H1 (cell line): Measurements from ENCODE around the gene NOLC1. TPM values are rescaled to one million over a fixed set of nuclear protein-coding genes. Genes with fewer than 3 reads are reported as not detected.
A peak's percentile ranks its signal among the peaks of the same experiment; 100 is the strongest.

ENCODE experiments used
- CTCF ChIA-PET: fragments of 300-600 bp; sonication (Branson Sonifier 250); formaldehyde crosslinking; loops from one replicate; lab custom pipeline; 2021; ENCODE audit not compliant: partially characterized antibody; lab: Charles Lee
- POLR2A ChIA-PET: fragments of 300-600 bp; sonication (Branson Sonifier 250); formaldehyde crosslinking; loops from one replicate; lab custom pipeline; 2021; ENCODE audit warnings: inconsistent platforms; ENCODE audit not compliant: partially characterized antibody; lab: Charles Lee
- DNase-seq, 2 experiments: peaks; one replicate each; pipeline versions ENCODE4 v3.0.0 to v3.0.0-alpha.2; 2010 to 2022; ENCODE audit warnings: low spot score in 2 of 2, low read depth in 1 of 2, mixed read lengths in 1 of 2
- FAIRE-seq: peaks from 2 replicates; lab custom pipeline; 2011; peaks lifted over from hg19 to GRCh38; lab: Jason Lieb, UNC
- H2AFZ ChIP-seq: 2 replicates; pipeline ENCODE4 v1.8.1; 2012; ENCODE audit warnings: low read length, inconsistent platforms
- H2AK5ac ChIP-seq: 2 replicates; pipeline ENCODE4 v1.6.1; 2013; ENCODE audit warnings: low read depth, low read length
- H2BK120ac ChIP-seq: replicated peaks from 2 replicates; pipeline ENCODE3; 2013; ENCODE audit warnings: low read depth, low read length, inconsistent platforms
- H2BK12ac ChIP-seq: 2 replicates; pipeline ENCODE4 v1.6.1; 2013; ENCODE audit warnings: low read depth, low read length
- H2BK15ac ChIP-seq: 2 replicates; pipeline ENCODE4 v1.6.1; 2013; ENCODE audit warnings: low read length
- H2BK20ac ChIP-seq: 2 replicates; pipeline ENCODE4 v1.6.1; 2013; ENCODE audit warnings: low read length
- H2BK5ac ChIP-seq: 2 replicates; pipeline ENCODE4 v1.6.1; 2013; ENCODE audit warnings: low read depth, low read length
- H3K14ac ChIP-seq: 2 replicates; pipeline ENCODE4 v1.6.1; 2013; ENCODE audit warnings: inconsistent platforms; ENCODE audit not compliant: insufficient read length
- H3K18ac ChIP-seq: 2 replicates; pipeline ENCODE4 v1.6.1; 2013; ENCODE audit warnings: low read length; ENCODE audit errors: extremely low read depth
- H3K23ac ChIP-seq: 2 replicates; pipeline ENCODE4 v1.6.1; 2013; ENCODE audit warnings: inconsistent platforms; ENCODE audit not compliant: insufficient read length
- H3K23me2 ChIP-seq: 2 replicates; pipeline ENCODE4 v1.6.1; 2013; ENCODE audit warnings: low read depth, low read length
- H3K27ac ChIP-seq: 2 replicates; pipeline ENCODE4 v1.6.1; 2011; ENCODE audit warnings: low read depth, low read length, inconsistent platforms
- H3K27me3 ChIP-seq, 4 experiments: replicated peaks in 1 of 4; 1 replicate in 1 of 4; 2 replicates in 3 of 4; pipeline versions ENCODE4 v1.6.1 to v1.8.1; 2011 to 2013; ENCODE audit warnings: low read length in 3 of 4, mild to moderate bottlenecking in 3 of 4, inconsistent platforms in 2 of 4, mixed read lengths in 2 of 4, moderate library complexity in 1 of 4; ENCODE audit not compliant: control insufficient read depth in 3 of 4, insufficient read depth in 3 of 4; ENCODE audit errors: extremely low read depth in 1 of 4
- H3K36me3 ChIP-seq, 4 experiments: 2 replicates each; pipeline versions ENCODE4 v1.6.1 to v1.8.1; 2011 to 2013; ENCODE audit warnings: mild to moderate bottlenecking in 4 of 4, low read length in 3 of 4, moderate library complexity in 2 of 4, control low read depth in 1 of 4, inconsistent platforms in 1 of 4; ENCODE audit not compliant: insufficient read depth in 4 of 4, control insufficient read depth in 2 of 4
- H3K4ac ChIP-seq: replicated peaks from 2 replicates; pipeline ENCODE3; 2013; ENCODE audit warnings: low read length, low read depth, mixed read lengths, inconsistent platforms; ENCODE audit not compliant: insufficient read length
- H3K4me1 ChIP-seq, 4 experiments: replicated peaks in 1 of 4; 1 replicate in 1 of 4; 2 replicates in 3 of 4; pipeline versions ENCODE4 v1.6.1 to v1.8.1; 2011 to 2013; ENCODE audit warnings: low read length in 3 of 4, inconsistent platforms in 2 of 4, mixed read lengths in 1 of 4; ENCODE audit not compliant: insufficient read depth in 4 of 4, control insufficient read depth in 3 of 4
- H3K4me2 ChIP-seq, 2 experiments: 2 replicates each; pipeline versions ENCODE4 v1.6.1 to v1.8.1; 2011 to 2013; ENCODE audit warnings: low read depth in 2 of 2, low read length in 2 of 2, control low read depth in 1 of 2, inconsistent platforms in 1 of 2, mild to moderate bottlenecking in 1 of 2; ENCODE audit not compliant: insufficient read depth in 1 of 2
- H3K4me3 ChIP-seq, 4 experiments: fragments of 200-600, 300-600 bp in 1 of 4; sonication (generic), shearing (Covaris generic), sonication (Bioruptor Twin) in 1 of 4; 2 replicates each; pipeline versions ENCODE4 v1.5.1 to v1.8.1; 2011 to 2016; ENCODE audit warnings: low read length in 4 of 4, low read depth in 3 of 4, control low read depth in 2 of 4, inconsistent platforms in 2 of 4, mild to moderate bottlenecking in 2 of 4, mixed read lengths in 1 of 4, moderate library complexity in 1 of 4; ENCODE audit not compliant: insufficient read depth in 2 of 4; ENCODE audit errors: extremely low read depth in 1 of 4
- H3K56ac ChIP-seq: replicated peaks from 2 replicates; pipeline ENCODE3; 2013; ENCODE audit warnings: low read depth, mild to moderate bottlenecking, mixed read lengths, low read length, inconsistent platforms; ENCODE audit not compliant: insufficient read length
- H3K79me1 ChIP-seq: 2 replicates; pipeline ENCODE4 v1.6.1; 2013; ENCODE audit warnings: low read depth, low read length, control low read depth
- H3K79me2 ChIP-seq, 2 experiments: 2 replicates each; pipeline versions ENCODE4 v1.6.1 to v1.8.1; 2012 to 2013; ENCODE audit warnings: low read length in 2 of 2, mild to moderate bottlenecking in 2 of 2, inconsistent platforms in 1 of 2; ENCODE audit not compliant: insufficient read depth in 2 of 2, control insufficient read depth in 1 of 2
- H3K9ac ChIP-seq, 4 experiments: replicated peaks in 1 of 4; 1 replicate in 1 of 4; 2 replicates in 3 of 4; pipeline versions ENCODE4 v1.6.1 to v1.8.1; 2011 to 2013; ENCODE audit warnings: low read depth in 3 of 4, low read length in 3 of 4, control low read depth in 2 of 4, mild to moderate bottlenecking in 2 of 4, moderate library complexity in 2 of 4, inconsistent platforms in 1 of 4; ENCODE audit errors: extremely low read depth in 1 of 4
- H3K9me3 ChIP-seq, 2 experiments: 2 replicates each; pipeline versions ENCODE4 v1.6.1 to v1.8.1; 2012 to 2013; ENCODE audit warnings: mild to moderate bottlenecking in 2 of 2, moderate library complexity in 2 of 2, control low read depth in 1 of 2, inconsistent platforms in 1 of 2, low read depth in 1 of 2, low read length in 1 of 2, mixed read lengths in 1 of 2; ENCODE audit not compliant: insufficient read depth in 2 of 2
- H4K20me1 ChIP-seq, 2 experiments: replicated peaks in 1 of 2; 2 replicates each; pipeline versions ENCODE3 to v1.8.1; 2011 to 2013; ENCODE audit warnings: inconsistent platforms in 2 of 2, low read length in 2 of 2, mild to moderate bottlenecking in 1 of 2; ENCODE audit not compliant: insufficient read depth in 2 of 2, control insufficient read depth in 1 of 2
- H4K5ac ChIP-seq: 2 replicates; pipeline ENCODE4 v1.6.1; 2013; ENCODE audit warnings: low read length, low read depth, mixed read lengths, inconsistent platforms; ENCODE audit not compliant: insufficient read length
- H4K8ac ChIP-seq: 2 replicates; pipeline ENCODE4 v1.8.0; 2013; ENCODE audit warnings: mild to moderate bottlenecking, moderate library complexity, low read length, inconsistent platforms; ENCODE audit not compliant: insufficient read depth; ENCODE audit errors: extremely low read depth
- H4K91ac ChIP-seq: replicated peaks from 2 replicates; pipeline ENCODE3; 2013; ENCODE audit warnings: low read length, mixed read lengths, inconsistent platforms; ENCODE audit not compliant: insufficient read length
- BCL11A ChIP-seq, 2 experiments: IDR thresholded peaks; one replicate each; pipeline ENCODE4 v1.6.1; 2011; ENCODE audit warnings: low read depth in 2 of 2, low read length in 2 of 2, mild to moderate bottlenecking in 2 of 2
- CEBPB ChIP-seq: IDR thresholded peaks from 2 replicates; pipeline ENCODE4 v1.6.1; 2012; ENCODE audit warnings: low read depth, low read length
- HDAC2 ChIP-seq, 2 experiments: fragments of 300-600 bp in 1 of 2; sonication (generic) in 1 of 2; IDR thresholded peaks; 2 replicates each; pipeline ENCODE4 v1.6.1; 2011 to 2012; ENCODE audit warnings: low read depth in 2 of 2, low read length in 2 of 2, mild to moderate bottlenecking in 2 of 2, moderate library complexity in 2 of 2, borderline replicate concordance in 1 of 2, inconsistent platforms in 1 of 2
- JUN ChIP-seq: IDR thresholded peaks from 2 replicates; pipeline ENCODE4 v1.6.1; 2011; ENCODE audit warnings: low read depth, mild to moderate bottlenecking, improper control_type of control experiment, low read length
- KDM5A ChIP-seq: fragments of 200-600 bp; IDR thresholded peaks from 2 replicates; pipeline ENCODE4 v1.7.1; 2012; ENCODE audit warnings: mild to moderate bottlenecking, low read length, inconsistent platforms, mixed read lengths
- NANOG ChIP-seq: IDR thresholded peaks from 2 replicates; pipeline ENCODE4 v1.6.1; 2011; ENCODE audit warnings: low read length, low read depth, mild to moderate bottlenecking, inconsistent platforms; ENCODE audit not compliant: insufficient read depth, poor library complexity, severe bottlenecking
- RNF2 ChIP-seq: fragments of 200-900, 300-1000 bp; sonication (generic); IDR thresholded peaks from 2 replicates; pipeline ENCODE4 v1.7.1; 2016; ENCODE audit warnings: borderline replicate concordance, low read depth, mild to moderate bottlenecking, antibody characterized with exemption, low read length; ENCODE audit not compliant: poor library complexity, severe bottlenecking; ENCODE audit errors: missing control alignments
- SIX5 ChIP-seq: IDR thresholded peaks from 2 replicates; pipeline ENCODE4 v1.6.1; 2011; ENCODE audit warnings: mild to moderate bottlenecking, low read depth, low read length
- SUZ12 ChIP-seq: fragments of 200-600 bp; sonication (generic); IDR thresholded peaks from 2 replicates; pipeline ENCODE4 v1.6.1; 2012; ENCODE audit warnings: mild to moderate bottlenecking, inconsistent platforms, low read length, moderate library complexity, mixed read lengths
- TCF12 ChIP-seq: IDR thresholded peaks from 2 replicates; pipeline ENCODE4 v1.6.1; 2011; ENCODE audit warnings: low read depth, mild to moderate bottlenecking, low read length
- YY1 ChIP-seq: IDR thresholded peaks from 2 replicates; pipeline ENCODE4 v1.6.1; 2011; ENCODE audit warnings: low read depth, mild to moderate bottlenecking, low read length
- WGBS, 2 experiments: shearing (Covaris generic) in 1 of 2; methylation state at CpG; one replicate each; pipeline versions ENCODE4 v1.1.6 to v1.1.7; 2013 to 2015; ENCODE audit warnings: low lambda C conversion rate in 2 of 2, mixed read lengths in 2 of 2, inconsistent platforms in 1 of 2, low coverage in 1 of 2, missing lambda C conversion rate in 1 of 2; ENCODE audit not compliant: insufficient replicate concordance in 2 of 2, insufficient coverage in 1 of 2, insufficient read length in 1 of 2; ENCODE audit errors: extremely low coverage in 1 of 2, missing lambda C conversion rate in 1 of 2; 5-methylcytosine and 5-hydroxymethylcytosine counted together
- polyA plus RNA-seq, 7 experiments: library from polyadenylated mRNA; depleted of rRNA in 3 of 7; stranded (reverse) in 5 of 7; unstranded in 2 of 7; fragments of >200 nt in 5 of 7; fragments of 200-250 nt in 2 of 7; gene quantifications; 1 replicate in 5 of 7; 2 replicates in 1 of 7; 4 replicates in 1 of 7; pipeline versions ENCODE4 v1.2.1 to v1.2.3, GENCODE V29; 2011 to 2013; ENCODE audit warnings: missing spikeins in 2 of 7, mixed read lengths in 2 of 7
- total RNA-seq: library from RNA; stranded (reverse); fragmentation: NEBNext Ultra II Directional; extraction: Animal tissue kit (Norgen Biotek cat#: 25700); gene quantifications from 2 replicates; pipeline ENCODE4 v1.2.1, GENCODE V29; 2021

NOLC1 gene
- total and polyA plus RNA-seq, 2 of the 8 experiments (the other 6 are each of a cell fraction or from before 2014, with no cell fraction given), result 86.3 to 191 TPM

GRCh38 chr10:102114861-102115618, 37.1 kb upstream of the NOLC1 start:
- CTCF ChIA-PET, result interaction anchor here (0.6 to 6.1 kb wide), 7 partner anchors 12 to 284 kb away, joined by 3 to 33 read pairs (median 3); partner anchors contain the start of gene NOLC1
- H3K14ac ChIP-seq, result no peak overlapping the region
- TF ChIP-seq BCL11A (IDR thresholded peaks at IDR 0.05; ENCODE audit: low read depth in 2 of 2, low read length in 2 of 2) (no peak), CEBPB (no peak), KDM5A (no peak), RNF2 (no peak), SIX5 (no peak), HDAC2 (IDR thresholded peaks at IDR 0.05; ENCODE audit: borderline replicate concordance in 1 of 2, low read depth in 2 of 2, low read length in 2 of 2) (no peak), TCF12 (no peak), SUZ12 (no peak), JUN (no peak), YY1 (no peak), NANOG (no peak)

More at GRCh38 chr10:102114861-102115618, 37.1 kb upstream of the NOLC1 start:
- H2AK5ac ChIP-seq, result no peak overlapping the region
- peak overlapping the region; percentile 46 to 96 (median 69) for H3K4me3 ChIP-seq
- H3K27me3 ChIP-seq, result no peaks in the 10 kb centered on the region
- no peak overlapping the region for H3K23ac ChIP-seq
- H3K4ac ChIP-seq, result no peak overlapping the region
- no peak overlapping the region for H2BK20ac ChIP-seq
- no peak overlapping the region for H2BK120ac ChIP-seq
- no peak overlapping the region for H3K56ac ChIP-seq
- WGBS, 2 experiments, result 3% methylated on average over 14 of the region's 23 CpGs; no CpG with 5 or more reads in 1 of the 2 experiments
- no peak overlapping the region for H2BK12ac ChIP-seq
- H2BK15ac ChIP-seq, result no peak overlapping the region
- H3K18ac ChIP-seq, result peak overlapping the region; percentile 68; the same call in 1 of the 2 replicates
- peaks cover 28 to 31% of the 10 kb centered on the region in 2 experiments for H4K20me1 ChIP-seq
- no peak overlapping the region for H2AFZ ChIP-seq
- peaks cover 17% of the 10 kb centered on the region; the same call in 1 of the 2 replicates for H3K79me1 ChIP-seq
- peak in 1 of 2 experiments; percentile 85 for DNase-seq
- FAIRE-seq, result no peak
- POLR2A ChIA-PET, result interaction anchor here (0.5 to 5.0 kb wide), 20 partner anchors 8 to 393 kb away, joined by 3 to 34 read pairs (median 4); partner anchors contain the start of genes NOLC1 and OGA
- peak overlapping the region; percentile 39 for H4K91ac ChIP-seq
- H3K4me2 ChIP-seq, result peak overlapping the region; percentile 65 to 69
- peak overlapping the region; percentile 61; the same call in 1 of the 2 replicates for H2BK5ac ChIP-seq
- H3K36me3 ChIP-seq, result peaks cover 10 to 19% (median 15%) of the 10 kb centered on the region in 4 experiments
- H3K27ac ChIP-seq, result peak overlapping the region; percentile 59; the same call in 1 of the 2 replicates
- peaks cover 15% of the 10 kb centered on the region for H3K23me2 ChIP-seq
- H3K9me3 ChIP-seq, result no peaks in the 10 kb centered on the region
- H4K8ac ChIP-seq, result no peak overlapping the region
- peak overlapping the region in 2 of 4 experiments; percentile 43 to 61; a peak in 4 of 7 replicates for H3K9ac ChIP-seq
- H4K5ac ChIP-seq, result peak overlapping the region; percentile 37
- H3K79me2 ChIP-seq, result peaks cover 24 to 82% of the 10 kb centered on the region in 2 experiments
- peaks cover 22 to 48% (median 31%) of the 10 kb centered on the region in 4 experiments for H3K4me1 ChIP-seq
